Karpas-422 (cell line): Measurements from ENCODE around the gene LTBR. TPM values are rescaled to one million over a fixed set of nuclear protein-coding genes. Genes with fewer than 3 reads are reported as not detected.
"Not testable (repeated sequence)": the region's sequence is repeated elsewhere in the genome, so short reads cannot be mapped to it uniquely, and the experiment has no call there.

Experiments
- DNase-seq: peaks from one replicate; pipeline ENCODE4 v3.0.0-alpha.2; 2015
- H2AFZ ChIP-seq: fragments of 200-600 bp; sonication (generic); 2 replicates; pipeline ENCODE4 v1.6.1; 2014; ENCODE audit warnings: antibody characterized with exemption, low read length, mixed read lengths
- H3K27ac ChIP-seq: fragments of 200-600 bp; sonication (generic); 2 replicates; pipeline ENCODE4 v1.5.1; 2014; ENCODE audit warnings: mild to moderate bottlenecking, low read length, moderate library complexity
- H3K27me3 ChIP-seq: fragments of 200-600 bp; sonication (generic); 2 replicates; pipeline ENCODE4 v1.6.1; 2014; ENCODE audit warnings: low read length, mixed read lengths
- H3K36me3 ChIP-seq: fragments of 200-600 bp; sonication (generic); 2 replicates; pipeline ENCODE4 v1.6.1; 2014; ENCODE audit warnings: low read length, mixed read lengths; ENCODE audit not compliant: insufficient read depth
- H3K4me1 ChIP-seq: fragments of 200-600 bp; sonication (generic); 2 replicates; pipeline ENCODE4 v1.6.1; 2014; ENCODE audit warnings: mild to moderate bottlenecking, low read length, mixed read lengths
- H3K4me2 ChIP-seq: fragments of 200-600 bp; sonication (generic); 2 replicates; pipeline ENCODE4 v1.6.1; 2014; ENCODE audit warnings: low read length, low read depth, mild to moderate bottlenecking; ENCODE audit not compliant: poor library complexity, severe bottlenecking
- H3K4me3 ChIP-seq: fragments of 200-600 bp; sonication (generic); 2 replicates; pipeline ENCODE4 v1.5.1; 2014; ENCODE audit warnings: mild to moderate bottlenecking, antibody characterized with exemption, low read length, mixed read lengths
- H3K79me2 ChIP-seq: fragments of 200-600 bp; sonication (generic); 2 replicates; pipeline ENCODE4 v1.6.1; 2014; ENCODE audit warnings: mild to moderate bottlenecking, low read length, mixed read lengths
- H3K9ac ChIP-seq: fragments of 200-600 bp; sonication (generic); 2 replicates; pipeline ENCODE4 v1.6.0; 2014; ENCODE audit warnings: low read length
- H3K9me2 ChIP-seq: fragments of 200-600 bp; sonication (generic), shearing (Covaris generic); replicated peaks from 2 replicates; pipeline ENCODE4 v1.6.0; 2014; ENCODE audit warnings: mild to moderate bottlenecking, low read length, moderate library complexity; ENCODE audit not compliant: insufficient read depth
- H3K9me3 ChIP-seq: fragments of 300-700, 200-600 bp; sonication (generic); 2 replicates; pipeline ENCODE4 v1.6.1; 2014; ENCODE audit warnings: low read length, mixed read lengths
- H4K20me1 ChIP-seq: fragments of 200-600 bp; sonication (generic); 2 replicates; pipeline ENCODE4 v1.6.1; 2014; ENCODE audit warnings: mild to moderate bottlenecking, antibody characterized with exemption, low read length, low read depth; ENCODE audit not compliant: insufficient read depth
- total RNA-seq: library from RNA; depleted of rRNA; stranded (reverse); fragments of >200 nt; shearing (Covaris generic); gene quantifications from 2 replicates; pipeline ENCODE4 v1.2.3, GENCODE V29; 2014; ENCODE audit warnings: low replicate concordance

LTBR gene
- total RNA-seq, 1 experiment from 2014 or later, result not detected

- H3K36me3 ChIP-seq, H2AFZ ChIP-seq, H3K27me3 ChIP-seq, DNase-seq, H3K4me2 ChIP-seq, H4K20me1 ChIP-seq, H3K9me3 ChIP-seq, H3K9me2 ChIP-seq, H3K79me2 ChIP-seq, H3K4me1 ChIP-seq, H3K9ac ChIP-seq, H3K27ac ChIP-seq, H3K4me3 ChIP-seq: not testable (repeated sequence)
Observed at GRCh38 chr12:6344101-6344660, 39.8 kb upstream of the LTBR start.

GRCh38 chr12:6345319-6346091 lies 38.5 kb upstream of the LTBR start:
- no peaks in the 10 kb centered on the region for H3K27me3 ChIP-seq
- no peaks in the 10 kb centered on the region for H3K79me2 ChIP-seq
- no peaks in the 10 kb centered on the region for H3K36me3 ChIP-seq
- H4K20me1 ChIP-seq, result no peaks in the 10 kb centered on the region
- H3K4me1 ChIP-seq, result peaks cover 5% of the 10 kb centered on the region
- no peak overlapping the region for H3K27ac ChIP-seq
- no peak for DNase-seq
- no peak overlapping the region for H3K4me3 ChIP-seq
- no peak overlapping the region for H3K4me2 ChIP-seq
- no peaks in the 10 kb centered on the region for H3K9me3 ChIP-seq
- no peaks in the 10 kb centered on the region for H3K9me2 ChIP-seq
- no peak overlapping the region for H2AFZ ChIP-seq
- no peak overlapping the region for H3K9ac ChIP-seq

GRCh38 chr12:6346235-6346832 lies 37.6 kb upstream of the LTBR start:
- no peak for DNase-seq
- H3K9me2 ChIP-seq, result no peaks in the 10 kb centered on the region
- peaks cover 5% of the 10 kb centered on the region for H3K4me1 ChIP-seq
- no peak overlapping the region for H3K4me3 ChIP-seq
- H4K20me1 ChIP-seq, result no peaks in the 10 kb centered on the region
- H3K4me2 ChIP-seq, result no peak overlapping the region
- no peak overlapping the region for H3K9ac ChIP-seq
- H3K9me3 ChIP-seq, result no peaks in the 10 kb centered on the region
- no peaks in the 10 kb centered on the region for H3K36me3 ChIP-seq
- no peak overlapping the region for H2AFZ ChIP-seq
- no peaks in the 10 kb centered on the region for H3K79me2 ChIP-seq
- H3K27ac ChIP-seq, result no peak overlapping the region
- no peaks in the 10 kb centered on the region for H3K27me3 ChIP-seq

GRCh38 chr12:6346942-6347341 lies 37.0 kb upstream of the LTBR start:
- Histone ChIP-seq H2AFZ (no peak overlapping the region), H3K79me2 (no peaks in the 10 kb centered on the region), H3K9ac (no peak overlapping the region), H3K9me3 (no peaks in the 10 kb centered on the region), H3K9me2 (no peaks in the 10 kb centered on the region), H3K4me3 (no peak overlapping the region), H4K20me1 (no peaks in the 10 kb centered on the region), H3K27me3 (no peaks in the 10 kb centered on the region), H3K4me1 (peaks cover under 1% of the 10 kb centered on the region; the same call in 1 of the 2 replicates), H3K4me2 (no peak overlapping the region), H3K27ac (no peak overlapping the region), H3K36me3 (no peaks in the 10 kb centered on the region)
- no peak for DNase-seq

- H3K9ac ChIP-seq, result no peak overlapping the region
- no peaks in the 10 kb centered on the region for H3K27me3 ChIP-seq
- no peak overlapping the region for H3K4me2 ChIP-seq
Observed at GRCh38 chr12:6347367-6348338, 36.3 kb upstream of the LTBR start.

GRCh38 chr12:6351622-6352021 lies 32.3 kb upstream of the LTBR start:
- H3K27me3 ChIP-seq, result no peaks in the 10 kb centered on the region
- no peak overlapping the region for H2AFZ ChIP-seq
- no peaks in the 10 kb centered on the region for H3K4me1 ChIP-seq
- no peak overlapping the region for H3K9ac ChIP-seq
- H3K36me3 ChIP-seq, result no peaks in the 10 kb centered on the region
- H3K27ac ChIP-seq, result no peak overlapping the region
- H3K79me2 ChIP-seq, result no peaks in the 10 kb centered on the region
- H3K9me3 ChIP-seq, result no peaks in the 10 kb centered on the region
- no peaks in the 10 kb centered on the region for H3K9me2 ChIP-seq
- no peak overlapping the region for H3K4me3 ChIP-seq
- no peak for DNase-seq
- H4K20me1 ChIP-seq, result no peaks in the 10 kb centered on the region
- no peak overlapping the region for H3K4me2 ChIP-seq

More at GRCh38 chr12:6347367-6348338, 36.3 kb upstream of the LTBR start:
- no peak for DNase-seq
- Histone ChIP-seq H2AFZ (no peak overlapping the region), H3K36me3 (no peaks in the 10 kb centered on the region), H3K9me3 (no peaks in the 10 kb centered on the region), H3K9me2 (no peaks in the 10 kb centered on the region), H4K20me1 (no peaks in the 10 kb centered on the region), H3K27ac (no peak overlapping the region), H3K4me1 (no peaks in the 10 kb centered on the region), H3K4me3 (no peak overlapping the region), H3K79me2 (no peaks in the 10 kb centered on the region)

- no peaks in the 10 kb centered on the region for H4K20me1 ChIP-seq
- H3K79me2 ChIP-seq, result no peaks in the 10 kb centered on the region
- no peak overlapping the region for H3K27ac ChIP-seq
- no peaks in the 10 kb centered on the region for H3K4me1 ChIP-seq
- DNase-seq, result no peak
- no peak overlapping the region for H3K4me2 ChIP-seq
- H3K36me3 ChIP-seq, result no peaks in the 10 kb centered on the region
- H3K4me3 ChIP-seq, result no peak overlapping the region
- no peak overlapping the region for H3K9ac ChIP-seq
- no peaks in the 10 kb centered on the region for H3K27me3 ChIP-seq
- H3K9me2 ChIP-seq, result no peaks in the 10 kb centered on the region
- no peak overlapping the region for H2AFZ ChIP-seq
- no peaks in the 10 kb centered on the region for H3K9me3 ChIP-seq
Observed at GRCh38 chr12:6352193-6353173, 31.5 kb upstream of the LTBR start.
